ENCODE results near the gene ITGB8. TPM values are rescaled to one million over a fixed set of nuclear protein-coding genes. Genes with fewer than 3 reads are reported as not detected.

ITGB8 gene
- total RNA-seq, 1 experiment from 2014 or later = 2.4 TPM

GRCh38 chr7:20288036-20288435, 42.7 kb upstream of the ITGB8 start:
- CTCF ChIA-PET = no interaction called here

More at GRCh38 chr7:20288036-20288435, 42.7 kb upstream of the ITGB8 start:
- no peak for ATAC-seq
- Histone ChIP-seq H3K4me2 (ENCODE audit: low read length) (no peak overlapping the region), H3K4me1 (ENCODE audit: control insufficient read depth in 1 of 2, insufficient read depth in 2 of 2, low read length in 2 of 2) (no peaks in the 10 kb centered on the region), H3K36me3 (ENCODE audit: control insufficient read depth in 1 of 2, insufficient read depth in 2 of 2, low read length in 2 of 2) (no peaks in the 10 kb centered on the region), H2AFZ (ENCODE audit: low read depth, low read length, poor library complexity, severe bottlenecking) (no peak overlapping the region), H3K27me3 (ENCODE audit: insufficient read depth, low read length) (no peaks in the 10 kb centered on the region), H3K9me2 (ENCODE audit: insufficient read depth) (no peaks in the 10 kb centered on the region), H3K9me3 (ENCODE audit: control insufficient read depth in 1 of 2, insufficient read depth in 1 of 2, low read depth in 1 of 2, low read length in 2 of 2) (no peaks in the 10 kb centered on the region), H3K9ac (ENCODE audit: low read length) (no peak overlapping the region), H3K79me2 (ENCODE audit: insufficient read depth, low read length) (no peaks in the 10 kb centered on the region), H3K4me3 (replicated peaks in 1 of 2; ENCODE audit: low read depth in 1 of 2, low read length in 2 of 2) (no peak overlapping the region), H4K20me1 (ENCODE audit: insufficient read depth) (no peaks in the 10 kb centered on the region), H3K27ac (ENCODE audit: low read depth, low read length) (no peak overlapping the region)
- BruUV-seq (replicated peaks) = no TSS peak
- POLR2A ChIA-PET = no interaction called here
- no peak for DNase-seq (ENCODE audit: low read depth, low spot score)
- RAD21 ChIA-PET (ENCODE audit: low non-redundant PET in 1 of 2, low total read pairs in 2 of 2, uncharacterized antibody in 2 of 2, unreplicated experiment in 2 of 2) = no interaction called here
- intact Hi-C loops (cut with micrococcal nuclease) = no loop called here
- TF ChIP-seq RAD21 (IDR thresholded peaks at IDR 0.05; ENCODE audit: low read depth) = no peak
- no peak for TF ChIP-seq ZFX (IDR thresholded peaks at IDR 0.05)
- TF ChIP-seq TCF7L2 (IDR thresholded peaks at IDR 0.05; ENCODE audit: borderline replicate concordance, extremely low read depth, insufficient read depth, insufficient read length) = no peak
- no peak for TF ChIP-seq EZH2 (IDR thresholded peaks at IDR 0.05)
- no peak for TF ChIP-seq FOSL1 (IDR thresholded peaks at IDR 0.05; ENCODE audit: low read depth)
- TF ChIP-seq SRF (IDR thresholded peaks at IDR 0.05; ENCODE audit: low read depth) = no peak
- TF ChIP-seq CTCF (IDR thresholded peaks at IDR 0.05 in 2 of 3, conservative IDR thresholded peaks at IDR 0.05 in 1 of 3; ENCODE audit: borderline replicate concordance in 1 of 3, insufficient read depth in 1 of 3, low read depth in 2 of 3, low read length in 2 of 3) = no peak
- TF ChIP-seq MAX (IDR thresholded peaks at IDR 0.05) = no peak
- TF ChIP-seq POLR2AphosphoS5 (IDR thresholded peaks at IDR 0.05; ENCODE audit: low read depth, low read length) = no peak
- no peak for TF ChIP-seq JUND (IDR thresholded peaks at IDR 0.05)
- no peak for TF ChIP-seq CBX3 (IDR thresholded peaks at IDR 0.05; ENCODE audit: low read depth)
